Ascending aorta (tissue), 2 donors: ENCODE data around the gene CCDC85C. TPM values are rescaled to one million over a fixed set of nuclear protein-coding genes. Genes with fewer than 3 reads are reported as not detected.

Experiments used
- DNase-seq, 2 donors: peaks; one replicate each; pipeline ENCODE4 v3.0.0-alpha.2; 2019; ENCODE audit warnings: low spot score in 2 of 2
- H3K27ac ChIP-seq, 2 donors: fragments of 200-600 bp; sonication (generic); one replicate each; pipeline ENCODE4 v1.5.1; 2016 to 2017; ENCODE audit warnings: mild to moderate bottlenecking in 1 of 2
- H3K27me3 ChIP-seq: fragments of 200-600 bp; sonication (generic); one replicate; pipeline ENCODE4 v1.5.1; 2017
- H3K36me3 ChIP-seq, 2 donors: fragments of 200-600 bp; sonication (generic); one replicate each; pipeline ENCODE4 v1.5.1; 2016
- H3K4me1 ChIP-seq, 2 donors: fragments of 200-600 bp; sonication (generic); one replicate each; pipeline ENCODE4 v1.5.1; 2016 to 2017; ENCODE audit warnings: mild to moderate bottlenecking in 1 of 2
- H3K4me3 ChIP-seq, 2 donors: fragments of 200-600 bp; sonication (generic); one replicate each; pipeline ENCODE4 v1.5.1; 2016 to 2017; ENCODE audit warnings: mild to moderate bottlenecking in 1 of 2
- H3K9me3 ChIP-seq, 2 donors: fragments of 200-600 bp; sonication (generic); one replicate each; pipeline ENCODE4 v1.5.1; 2016
- CTCF ChIP-seq, 3 experiments: fragments of 200-600 bp in 2 of 3; fragments of 450-650 bp in 1 of 3; sonication (generic) in 2 of 3; IDR thresholded peaks; one replicate each; pipeline ENCODE4 v1.5.1; 2016 to 2019; ENCODE audit warnings: antibody characterized with exemption in 3 of 3, mild to moderate bottlenecking in 1 of 3, moderate library complexity in 1 of 3
- intact Hi-C: fragments of 100-400 bp; cut with DNase I; formaldehyde crosslinking; loops from one replicate; pipeline ENCODE4 v1.15.1; 2023
- total RNA-seq: library from RNA; depleted of rRNA; stranded (reverse); fragments of >200 nt; gene quantifications from one replicate; pipeline ENCODE4 v1.1.0, GENCODE V29; 2016

Gene CCDC85C
- total RNA-seq, 1 donor from 2014 or later, result 0.64 TPM

- no peak for TF ChIP-seq CTCF (IDR thresholded peaks at IDR 0.05)
- Histone ChIP-seq H3K27ac (no peak overlapping the region), H3K27me3 (no peaks in the 10 kb centered on the region), H3K4me1 (no peaks in the 10 kb centered on the region), H3K4me3 (no peak overlapping the region), H3K36me3 (no peaks in the 10 kb centered on the region), H3K9me3 (no peaks in the 10 kb centered on the region)
- no peak for DNase-seq
- intact Hi-C loops, result no loop called here
Measured at GRCh38 chr14:99538275-99538674, 65.7 kb downstream of the CCDC85C start.

GRCh38 chr14:99537399-99537798 is 66.6 kb downstream of the CCDC85C start:
- H3K4me1 ChIP-seq, result no peaks in the 10 kb centered on the region
- no peak overlapping the region for H3K4me3 ChIP-seq
- intact Hi-C loops, result no loop called here
- H3K27me3 ChIP-seq, result no peaks in the 10 kb centered on the region
- no peaks in the 10 kb centered on the region for H3K36me3 ChIP-seq
- H3K9me3 ChIP-seq, result no peaks in the 10 kb centered on the region
- no peak overlapping the region for H3K27ac ChIP-seq
- DNase-seq, result no peak
- TF ChIP-seq CTCF (IDR thresholded peaks at IDR 0.05), result no peak

- no peaks in the 10 kb centered on the region for H3K36me3 ChIP-seq
- no peak for DNase-seq
- H3K9me3 ChIP-seq, result no peaks in the 10 kb centered on the region
- TF ChIP-seq CTCF (IDR thresholded peaks at IDR 0.05), result no peak
- H3K27me3 ChIP-seq, result no peaks in the 10 kb centered on the region
- no peak overlapping the region for H3K4me3 ChIP-seq
- intact Hi-C loops, result no loop called here
- no peaks in the 10 kb centered on the region for H3K4me1 ChIP-seq
- no peak overlapping the region for H3K27ac ChIP-seq
Measured at GRCh38 chr14:99535908-99536778, 67.9 kb downstream of the CCDC85C start.

GRCh38 chr14:99535448-99535847 is 68.6 kb downstream of the CCDC85C start:
- H3K27ac ChIP-seq, result no peak overlapping the region
- no peaks in the 10 kb centered on the region for H3K4me1 ChIP-seq
- no peak for DNase-seq
- H3K9me3 ChIP-seq, result no peaks in the 10 kb centered on the region
- H3K27me3 ChIP-seq, result no peaks in the 10 kb centered on the region
- no peak for TF ChIP-seq CTCF (IDR thresholded peaks at IDR 0.05)
- H3K36me3 ChIP-seq, result no peaks in the 10 kb centered on the region
- intact Hi-C loops, result no loop called here
- no peak overlapping the region for H3K4me3 ChIP-seq

GRCh38 chr14:99534863-99535262 is 69.1 kb downstream of the CCDC85C start:
- Histone ChIP-seq H3K4me3 (no peak overlapping the region), H3K27me3 (no peaks in the 10 kb centered on the region), H3K4me1 (no peaks in the 10 kb centered on the region), H3K36me3 (no peaks in the 10 kb centered on the region), H3K9me3 (no peaks in the 10 kb centered on the region), H3K27ac (no peak overlapping the region)
- DNase-seq, result no peak
- TF ChIP-seq CTCF (IDR thresholded peaks at IDR 0.05), result no peak
- intact Hi-C loops, result no loop called here
